Gastrocnemius medialis (tissue), 4 donors: ENCODE data around the gene ANXA3. TPM values are rescaled to one million over a fixed set of nuclear protein-coding genes. Genes with fewer than 3 reads are reported as not detected.

ENCODE experiments used
- ATAC-seq, 2 donors: fragments of 150-250 bp; one replicate each; pipeline ENCODE4 v1.9.1; 2016
- DNase-seq, 2 donors: peaks; one replicate each; pipeline ENCODE4 v3.0.0-alpha.2; 2019
- H3K27ac ChIP-seq, 4 donors: fragments of 200-600 bp; sonication (generic); 1 replicate in 1 of 4; 2 replicates in 3 of 4; pipeline ENCODE4 v1.5.1; 2016 to 2018; ENCODE audit warnings: mild to moderate bottlenecking in 2 of 4, moderate library complexity in 1 of 4
- H3K27me3 ChIP-seq, 3 donors: fragments of 200-600 bp; sonication (generic) in 2 of 3; 1 replicate in 1 of 3; 2 replicates in 2 of 3; pipeline versions ENCODE4 v1.5.1 to v1.6.0; 2016 to 2019; ENCODE audit warnings: mild to moderate bottlenecking in 1 of 3, moderate library complexity in 1 of 3
- H3K36me3 ChIP-seq, 2 donors: fragments of 200-600 bp; sonication (generic) in 1 of 2; one replicate each; pipeline ENCODE4 v1.5.1; 2017 to 2018
- H3K4me1 ChIP-seq, 2 donors: fragments of 200-600 bp; sonication (generic) in 1 of 2; one replicate each; pipeline ENCODE4 v1.5.1; 2016 to 2017; ENCODE audit warnings: mild to moderate bottlenecking in 2 of 2
- H3K4me3 ChIP-seq, 4 donors: fragments of 200-600 bp; sonication (generic) in 3 of 4; 1 replicate in 1 of 4; 2 replicates in 3 of 4; pipeline ENCODE4 v1.5.1; 2016 to 2019; ENCODE audit warnings: mild to moderate bottlenecking in 2 of 4
- H3K9me3 ChIP-seq, 3 donors: fragments of 200-600 bp; sonication (generic) in 2 of 3; 1 replicate in 1 of 3; 2 replicates in 2 of 3; pipeline ENCODE4 v1.5.1; 2016 to 2019
- CTCF ChIP-seq, 5 experiments: fragments of 450-650 bp in 3 of 5; fragments of 200-600 bp in 2 of 5; sonication (generic) in 2 of 5; IDR thresholded peaks in 4 of 5; conservative IDR thresholded peaks in 1 of 5; 1 replicate in 4 of 5; 2 replicates in 1 of 5; pipeline ENCODE4 v1.5.1; 2016 to 2019; ENCODE audit warnings: antibody characterized with exemption in 5 of 5, mild to moderate bottlenecking in 3 of 5, moderate library complexity in 3 of 5
- POLR2A ChIP-seq, 2 donors: fragments of 450-650 bp; IDR thresholded peaks; one replicate each; pipeline ENCODE4 v1.6.1; 2017; ENCODE audit warnings: antibody characterized with exemption in 2 of 2, mild to moderate bottlenecking in 2 of 2, moderate library complexity in 2 of 2
- in situ Hi-C, 4 donors: fragments of 200-750 bp; cut with MboI; loops; one replicate each; pipeline versions ENCODE4 v1.15.0 to v1.8.0; 2017; ENCODE audit warnings: low sequenced_read_pairs in 4 of 4
- intact Hi-C: fragments of 100-400 bp; cut with DNase I; formaldehyde crosslinking; loops from one replicate; pipeline ENCODE4 v1.15.1; 2023; ENCODE audit warnings: low total_unique reads
- total RNA-seq, 4 donors: library from RNA; depleted of rRNA; stranded (reverse); fragments of >200 nt; gene quantifications; one replicate each; pipeline versions ENCODE4 v1.1.0 to v1.2.3, GENCODE V29; 2016

Gene ANXA3
- total RNA-seq, 4 donors from 2014 or later = 15.4 to 22.8 (median 17.7) TPM

- H3K4me1 ChIP-seq = peaks cover 8 to 28% of the 10 kb centered on the region in 2 donors
- no peak overlapping the region for H3K27ac ChIP-seq
- no peaks in the 10 kb centered on the region for H3K36me3 ChIP-seq
- DNase-seq = no peak
- ATAC-seq = no peak
- no peak for TF ChIP-seq CTCF (IDR thresholded peaks at IDR 0.05 in 4 of 5, conservative IDR thresholded peaks at IDR 0.05 in 1 of 5)
- no peak for TF ChIP-seq POLR2A (IDR thresholded peaks at IDR 0.05)
- intact Hi-C loops = loop anchor here (5.0 to 10.0 kb wide), 2 partner anchors 130 to 218 kb away; partner anchors contain the start of gene BMP2K
- no peak overlapping the region for H3K4me3 ChIP-seq
- no peaks in the 10 kb centered on the region for H3K27me3 ChIP-seq
- in situ Hi-C loops = loop anchor here in 1 of 4 donors (10.0 kb wide), 1 partner anchor 128 kb away; the partner anchor contains the start of gene BMP2K
- H3K9me3 ChIP-seq = no peaks in the 10 kb centered on the region
Observed at GRCh38 chr4:78647272-78647671, 95.7 kb downstream of the ANXA3 start.

- Histone ChIP-seq H3K4me1 (peaks cover 8 to 25% of the 10 kb centered on the region in 2 donors), H3K27me3 (no peaks in the 10 kb centered on the region), H3K9me3 (no peaks in the 10 kb centered on the region), H3K36me3 (no peaks in the 10 kb centered on the region), H3K27ac (no peak overlapping the region), H3K4me3 (no peak overlapping the region)
- in situ Hi-C loops = loop anchor here in 1 of 4 donors (10.0 kb wide), 1 partner anchor 126 kb away; the partner anchor contains the start of gene BMP2K
- ATAC-seq = no peak
- intact Hi-C loops = loop anchor here (5.0 to 10.0 kb wide), 2 partner anchors 128 to 216 kb away; partner anchors contain the start of gene BMP2K
- TF ChIP-seq POLR2A (IDR thresholded peaks at IDR 0.05) (no peak), CTCF (IDR thresholded peaks at IDR 0.05 in 4 of 5, conservative IDR thresholded peaks at IDR 0.05 in 1 of 5) (no peak)
- DNase-seq = no peak
Observed at GRCh38 chr4:78648640-78649363, 97.2 kb downstream of the ANXA3 start.

- Histone ChIP-seq H3K27ac (no peak overlapping the region), H3K27me3 (no peaks in the 10 kb centered on the region), H3K4me3 (no peak overlapping the region), H3K9me3 (no peaks in the 10 kb centered on the region), H3K4me1 (peaks cover 6 to 14% of the 10 kb centered on the region in 2 donors), H3K36me3 (no peaks in the 10 kb centered on the region)
- DNase-seq (no peak), ATAC-seq (no peak)
- TF ChIP-seq POLR2A (IDR thresholded peaks at IDR 0.05) (no peak), CTCF (IDR thresholded peaks at IDR 0.05 in 4 of 5, conservative IDR thresholded peaks at IDR 0.05 in 1 of 5) (no peak)
- intact Hi-C loops (no loop called here), in situ Hi-C loops (no loop called here)
Observed at GRCh38 chr4:78650106-78651024, 98.8 kb downstream of the ANXA3 start.

- DNase-seq = no peak
- Histone ChIP-seq H3K27ac (no peak overlapping the region), H3K9me3 (no peaks in the 10 kb centered on the region), H3K27me3 (no peaks in the 10 kb centered on the region), H3K4me3 (no peak overlapping the region), H3K36me3 (no peaks in the 10 kb centered on the region), H3K4me1 (peaks cover 3 to 4% of the 10 kb centered on the region in 2 donors)
- intact Hi-C loops (no loop called here), in situ Hi-C loops (no loop called here)
- TF ChIP-seq POLR2A (IDR thresholded peaks at IDR 0.05) (no peak), CTCF (IDR thresholded peaks at IDR 0.05 in 4 of 5, conservative IDR thresholded peaks at IDR 0.05 in 1 of 5) (no peak)
- ATAC-seq = no peak
Observed at GRCh38 chr4:78651250-78651860, 99.8 kb downstream of the ANXA3 start.
